Loucy (cell line): Measurements from ENCODE around the gene KITLG.

Experiments used
- H2AFZ ChIP-seq: fragments of 200-600 bp; sonication (generic); 2 replicates; pipeline ENCODE4 v1.6.0; 2016; ENCODE audit warnings: antibody characterized with exemption, mild to moderate bottlenecking, low read length, moderate library complexity
- H3F3A ChIP-seq: fragments of 200-600 bp; 2 replicates; pipeline ENCODE4 v1.6.0; 2016; ENCODE audit warnings: antibody characterized with exemption, low read depth, mild to moderate bottlenecking
- H3K27me3 ChIP-seq: fragments of 200-600 bp; sonication (generic); 2 replicates; pipeline ENCODE4 v1.6.1; 2014; ENCODE audit warnings: low read length, mild to moderate bottlenecking; ENCODE audit not compliant: insufficient read depth, poor library complexity, severe bottlenecking
- H3K36me3 ChIP-seq: fragments of 200-600 bp; sonication (generic); 2 replicates; pipeline ENCODE4 v1.6.1; 2016; ENCODE audit warnings: low read length; ENCODE audit not compliant: insufficient read depth
- H3K4me1 ChIP-seq: fragments of 200-600 bp; sonication (generic); 2 replicates; pipeline ENCODE4 v1.5.1; 2014; ENCODE audit warnings: low read length, mild to moderate bottlenecking; ENCODE audit not compliant: insufficient read depth, poor library complexity, severe bottlenecking
- H3K4me2 ChIP-seq: fragments of 200-600 bp; sonication (generic); 2 replicates; pipeline ENCODE4 v1.6.0; 2014; ENCODE audit warnings: antibody characterized with exemption, low read length, low read depth, mild to moderate bottlenecking; ENCODE audit not compliant: poor library complexity, severe bottlenecking
- H3K4me3 ChIP-seq: fragments of 200-600 bp; sonication (generic); 2 replicates; pipeline ENCODE4 v1.5.1; 2014; ENCODE audit warnings: low read length, mild to moderate bottlenecking, mixed read lengths; ENCODE audit not compliant: poor library complexity, severe bottlenecking
- H3K79me2 ChIP-seq: fragments of 200-600 bp; sonication (generic); 2 replicates; pipeline ENCODE4 v1.6.1; 2014; ENCODE audit warnings: low read length; ENCODE audit not compliant: insufficient read depth
- H3K9ac ChIP-seq: fragments of 200-600 bp; sonication (generic); 2 replicates; pipeline ENCODE4 v1.6.0; 2014; ENCODE audit warnings: mild to moderate bottlenecking, low read depth, low read length, moderate library complexity; ENCODE audit not compliant: poor library complexity, severe bottlenecking
- H3K9me2 ChIP-seq: fragments of 200-600 bp; sonication (generic); replicated peaks from 2 replicates; pipeline ENCODE4 v1.6.1; 2016; ENCODE audit warnings: low read depth, low read length, mixed read lengths
- H3K9me3 ChIP-seq: fragments of 200-600 bp; sonication (generic); 2 replicates; pipeline ENCODE4 v1.6.1; 2014; ENCODE audit warnings: mild to moderate bottlenecking, antibody characterized with exemption, low read length, low read depth; ENCODE audit not compliant: insufficient read depth
- H4K20me1 ChIP-seq: fragments of 200-600 bp; sonication (generic); 2 replicates; pipeline ENCODE4 v1.6.0; 2014; ENCODE audit warnings: antibody characterized with exemption, low read length, mild to moderate bottlenecking; ENCODE audit not compliant: insufficient read depth, poor library complexity, severe bottlenecking
- CTCF ChIP-seq: fragments of 200-600 bp; sonication (generic); conservative IDR thresholded peaks from 2 replicates; pipeline ENCODE4 v1.5.1; 2014; ENCODE audit warnings: mild to moderate bottlenecking, antibody characterized with exemption, low read length
- EZH2phosphoT487 ChIP-seq: fragments of 200-600 bp; IDR thresholded peaks from 2 replicates; pipeline ENCODE4 v1.6.1; 2018; ENCODE audit warnings: antibody characterized with exemption, mild to moderate bottlenecking, moderate library complexity, borderline replicate concordance

Gene KITLG

GRCh38 chr12:88627501-88627900 is 47.2 kb upstream of the KITLG start:
- Histone ChIP-seq H3K27me3 (no peaks in the 10 kb centered on the region), H3K4me1 (no peaks in the 10 kb centered on the region), H4K20me1 (no peaks in the 10 kb centered on the region), H3K4me2 (no peak overlapping the region), H3K9me3 (no peaks in the 10 kb centered on the region), H3K36me3 (no peaks in the 10 kb centered on the region), H2AFZ (no peak overlapping the region), H3F3A (no peaks in the 10 kb centered on the region), H3K79me2 (no peaks in the 10 kb centered on the region), H3K9me2 (no peaks in the 10 kb centered on the region), H3K4me3 (no peak overlapping the region), H3K9ac (no peak overlapping the region)
- TF ChIP-seq CTCF (no peak), EZH2phosphoT487 (no peak)

- Histone ChIP-seq H3K9me3 (0 out of 2 replicates have a peak, but pooled peaks cover 3% of the 10 kb centered on the region), H4K20me1 (no peaks in the 10 kb centered on the region), H3K4me2 (no peak overlapping the region), H3K4me1 (no peaks in the 10 kb centered on the region), H3K9me2 (no peaks in the 10 kb centered on the region), H3F3A (no peaks in the 10 kb centered on the region), H3K27me3 (no peaks in the 10 kb centered on the region), H3K4me3 (no peak overlapping the region), H2AFZ (no peak overlapping the region), H3K36me3 (no peaks in the 10 kb centered on the region), H3K9ac (no peak overlapping the region), H3K79me2 (no peaks in the 10 kb centered on the region)
- TF ChIP-seq EZH2phosphoT487 (no peak), CTCF (no peak)
Measured at GRCh38 chr12:88625356-88625755, 45.1 kb upstream of the KITLG start.

- Histone ChIP-seq H3K79me2 (no peaks in the 10 kb centered on the region), H3K9ac (no peak overlapping the region), H2AFZ (no peak overlapping the region), H3K27me3 (no peaks in the 10 kb centered on the region), H3F3A (no peaks in the 10 kb centered on the region), H3K4me1 (no peaks in the 10 kb centered on the region), H3K9me2 (no peaks in the 10 kb centered on the region), H3K9me3 (0 out of 2 replicates have a peak, but pooled peaks cover 3% of the 10 kb centered on the region), H3K36me3 (no peaks in the 10 kb centered on the region), H4K20me1 (no peaks in the 10 kb centered on the region), H3K4me3 (no peak overlapping the region), H3K4me2 (no peak overlapping the region)
- TF ChIP-seq EZH2phosphoT487 (no peak), CTCF (no peak)
Measured at GRCh38 chr12:88624911-88625310, 44.6 kb upstream of the KITLG start.
